ENCODE measurements around the gene STXBP1.

The STXBP1 gene

GRCh38 chr9:127694890-127695720 is 83.0 kb downstream of the STXBP1 start:
- no peak for DNase-seq

GRCh38 chr9:127697575-127697974 is 85.5 kb downstream of the STXBP1 start:
- no peak for DNase-seq

GRCh38 chr9:127698386-127698785 is 86.3 kb downstream of the STXBP1 start:
- DNase-seq, result no peak

GRCh38 chr9:127698985-127699670 is 87.1 kb downstream of the STXBP1 start:
- peak; percentile 93 for DNase-seq

GRCh38 chr9:127700140-127700539 is 88.1 kb downstream of the STXBP1 start:
- DNase-seq, result no peak

GRCh38 chr9:127700594-127701255 is 88.6 kb downstream of the STXBP1 start:
- DNase-seq, result no peak

- no peak for DNase-seq
These were observed 91.3 kb downstream of the STXBP1 start for GRCh38 chr9:127703289-127703946.

- no peak for DNase-seq
These were observed 93.7 kb downstream of the STXBP1 start for GRCh38 chr9:127705577-127706379.

GRCh38 chr9:127706836-127707241 is 94.8 kb downstream of the STXBP1 start, which contains the start of gene CFAP157:
CFAP157 (plus strand) TSS chr9:127706988; CDS start chr9:127707032, 44 bp downstream.
- no peak for DNase-seq

GRCh38 chr9:127707766-127708165 is 95.7 kb downstream of the STXBP1 start:
- no peak for DNase-seq

- no peak for DNase-seq
These were observed 97.0 kb downstream of the STXBP1 start for GRCh38 chr9:127708952-127709587.

- DNase-seq, result no peak
These were observed 98.2 kb downstream of the STXBP1 start for GRCh38 chr9:127710204-127710783.

- no peak for DNase-seq
These were observed 99.2 kb downstream of the STXBP1 start for GRCh38 chr9:127711226-127711701.

- no peak for DNase-seq
These were observed 99.8 kb downstream of the STXBP1 start for GRCh38 chr9:127711831-127712274.

GRCh38 chr9:127712371-127712770 is 100.3 kb downstream of the STXBP1 start:
- no peak for DNase-seq

GRCh38 chr9:127712867-127713266 is 100.8 kb downstream of the STXBP1 start:
- no peak for DNase-seq

GRCh38 chr9:127714020-127714750 is 102.1 kb downstream of the STXBP1 start:
- DNase-seq, result no peak

- no peak for DNase-seq
These were observed 102.9 kb downstream of the STXBP1 start for GRCh38 chr9:127714951-127715469.

- peak; percentile 98 for DNase-seq
These were observed 103.6 kb downstream of the STXBP1 start, which contains the start of the genes PTRH1 and TTC16 for GRCh38 chr9:127715470-127716337. PTRH1 (minus strand) TSS chr9:127715663; CDS start chr9:127715639, 24 bp downstream. TTC16 (plus strand) TSS chr9:127716079; CDS start chr9:127716146, 67 bp downstream.

Measured in activated CD8-positive, alpha-beta memory T cell treated with anti-CD3 and anti-CD28 coated beads for 24 hours (primary cell).